Panc1 (cell line): Measurements from ENCODE around the gene KCNA5. TPM values are rescaled to one million over a fixed set of nuclear protein-coding genes. Genes with fewer than 3 reads are reported as not detected.

Experiments used
- ATAC-seq: fragments of 200-7000 bp; cut with Tn5 transposase; 2 replicates; pipeline ENCODE4 v1.9.1; 2020; ENCODE audit warnings: mild to moderate bottlenecking, moderate library complexity
- BruUV-seq: library from RNA; stranded (reverse); fragments of 400-500 nt; replicated peaks from 2 replicates; lab custom pipeline; 2021; lab: Mats Ljungman, UMichigan
- CTCF ChIA-PET: fragments of 300-600 bp; sonication (Branson Sonifier 250); formaldehyde crosslinking; loops from one replicate; lab custom pipeline; 2022; ENCODE audit warnings: antibody characterized with exemption; lab: Charles Lee
- POLR2A ChIA-PET: fragments of 300-600 bp; sonication (Branson Sonifier 250); formaldehyde crosslinking; loops from one replicate; lab custom pipeline; 2022; ENCODE audit warnings: antibody characterized with exemption; lab: Charles Lee
- DNase-seq: peaks from one replicate; pipeline ENCODE4 v3.0.0-alpha.2; 2010; ENCODE audit warnings: low read depth, low spot score
- H3K27ac ChIP-seq: 2 replicates; pipeline ENCODE4 v1.5.1; 2011; ENCODE audit warnings: mild to moderate bottlenecking, low read length, inconsistent platforms
- H3K27me3 ChIP-seq: fragments of 200-500 bp; sonication (Bioruptor generic); 2 replicates; pipeline ENCODE4 v1.6.0; 2014; ENCODE audit warnings: low read length, inconsistent platforms; ENCODE audit not compliant: control insufficient read depth, insufficient read depth
- H3K36me3 ChIP-seq: fragments of 200-500 bp; sonication (Bioruptor generic); 2 replicates; pipeline ENCODE4 v1.5.1; 2014; ENCODE audit warnings: inconsistent platforms, mild to moderate bottlenecking, low read length, moderate library complexity; ENCODE audit not compliant: control insufficient read depth, insufficient read depth
- H3K4me1 ChIP-seq: 2 replicates; pipeline ENCODE4 v1.5.1; 2011; ENCODE audit warnings: inconsistent platforms, mild to moderate bottlenecking, low read length, moderate library complexity; ENCODE audit not compliant: control insufficient read depth, insufficient read depth
- H3K4me3 ChIP-seq, 2 experiments: 2 replicates each; pipeline ENCODE4 v1.5.1; 2011 to 2012; ENCODE audit warnings: low read depth in 2 of 2, low read length in 2 of 2, mild to moderate bottlenecking in 2 of 2, inconsistent platforms in 1 of 2, moderate library complexity in 1 of 2
- H3K9me3 ChIP-seq: fragments of 200-500 bp; sonication (Bioruptor generic); 2 replicates; pipeline ENCODE4 v1.5.1; 2014; ENCODE audit warnings: low read depth, mild to moderate bottlenecking, inconsistent platforms, low read length, moderate library complexity; ENCODE audit not compliant: control insufficient read depth, insufficient read depth
- POLR2AphosphoS5 ChIP-seq: IDR thresholded peaks from 2 replicates; pipeline ENCODE4 v1.6.1; 2012; ENCODE audit warnings: mild to moderate bottlenecking, low read depth, low read length, moderate library complexity
- SIN3A ChIP-seq: IDR thresholded peaks from 2 replicates; pipeline ENCODE4 v1.6.1; 2012; ENCODE audit warnings: low read depth, mild to moderate bottlenecking, low read length, moderate library complexity, borderline replicate concordance; ENCODE audit not compliant: insufficient read depth
- TCF7L2 ChIP-seq: IDR thresholded peaks from 2 replicates; pipeline ENCODE4 v1.6.1; 2011; ENCODE audit warnings: mild to moderate bottlenecking, low read depth, low read length, inconsistent platforms
- in situ Hi-C: cut with HindIII; loops from 2 replicates; pipeline ENCODE4 v1.10.0; 2016; ENCODE audit warnings: low sequenced_read_pairs, low pct_unique_long_range_greater_than_20kb
- intact Hi-C: fragments of 100-400 bp; cut with micrococcal nuclease; formaldehyde crosslinking; loops from one replicate; pipeline ENCODE4 v1.10.0; 2022; ENCODE audit not compliant: unreplicated experiment
- total RNA-seq: library from RNA; stranded (reverse); gene quantifications from one replicate; pipeline ENCODE4 v1.2.1, GENCODE V29; 2021; ENCODE audit not compliant: unreplicated experiment
- TF ChIP-seq, protein P1 (sequence below): fragments of 450-650 bp; IDR thresholded peaks from 2 replicates; pipeline ENCODE4 v1.5.1; 2017; ENCODE audit warnings: mild to moderate bottlenecking
- TF ChIP-seq, protein P2 (sequence below), 2 experiments: IDR thresholded peaks; 2 replicates each; pipeline ENCODE4 v1.6.1; 2011 to 2012; ENCODE audit warnings: low read depth in 2 of 2, control low read depth in 1 of 2, low read length in 1 of 2, mild to moderate bottlenecking in 1 of 2, moderate library complexity in 1 of 2; ENCODE audit not compliant: insufficient read depth in 1 of 2

KCNA5 gene
- total RNA-seq, 1 experiment from 2014 or later, result not detected

DNA sequence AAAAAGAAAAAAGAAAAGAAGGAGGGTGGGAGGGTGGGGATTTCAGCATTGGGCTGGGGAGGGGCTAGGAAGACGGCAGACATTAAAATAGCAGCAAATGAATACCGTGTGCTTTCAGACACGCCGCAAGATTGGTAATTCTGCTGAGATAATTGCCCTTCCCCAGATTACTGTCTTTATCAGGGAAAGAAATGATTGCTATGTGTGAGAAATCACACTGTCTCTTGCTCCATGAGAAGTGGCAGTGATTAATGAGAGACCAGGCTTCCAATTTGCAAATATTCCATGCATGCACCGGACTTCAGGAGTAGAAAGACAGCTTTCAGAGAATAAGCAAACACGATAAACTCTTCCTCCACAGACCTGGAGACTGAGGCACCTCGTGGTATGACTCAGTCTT is 7.6 kb upstream of the KCNA5 start:
- Histone ChIP-seq H3K9me3 (no peaks in the 10 kb centered on the region), H3K36me3 (no peaks in the 10 kb centered on the region), H3K4me1 (no peaks in the 10 kb centered on the region), H3K27me3 (no peaks in the 10 kb centered on the region; the same call in 1 of the 2 replicates), H3K4me3 (no peak overlapping the region), H3K27ac (no peak overlapping the region)
- ATAC-seq (no peak), DNase-seq (no peak)
- in situ Hi-C loops (no loop called here), intact Hi-C loops (no loop called here)
- CTCF ChIA-PET, result no interaction called here
- no peak for TF ChIP-seq SIN3A
- TF ChIP-seq, protein P1, sequence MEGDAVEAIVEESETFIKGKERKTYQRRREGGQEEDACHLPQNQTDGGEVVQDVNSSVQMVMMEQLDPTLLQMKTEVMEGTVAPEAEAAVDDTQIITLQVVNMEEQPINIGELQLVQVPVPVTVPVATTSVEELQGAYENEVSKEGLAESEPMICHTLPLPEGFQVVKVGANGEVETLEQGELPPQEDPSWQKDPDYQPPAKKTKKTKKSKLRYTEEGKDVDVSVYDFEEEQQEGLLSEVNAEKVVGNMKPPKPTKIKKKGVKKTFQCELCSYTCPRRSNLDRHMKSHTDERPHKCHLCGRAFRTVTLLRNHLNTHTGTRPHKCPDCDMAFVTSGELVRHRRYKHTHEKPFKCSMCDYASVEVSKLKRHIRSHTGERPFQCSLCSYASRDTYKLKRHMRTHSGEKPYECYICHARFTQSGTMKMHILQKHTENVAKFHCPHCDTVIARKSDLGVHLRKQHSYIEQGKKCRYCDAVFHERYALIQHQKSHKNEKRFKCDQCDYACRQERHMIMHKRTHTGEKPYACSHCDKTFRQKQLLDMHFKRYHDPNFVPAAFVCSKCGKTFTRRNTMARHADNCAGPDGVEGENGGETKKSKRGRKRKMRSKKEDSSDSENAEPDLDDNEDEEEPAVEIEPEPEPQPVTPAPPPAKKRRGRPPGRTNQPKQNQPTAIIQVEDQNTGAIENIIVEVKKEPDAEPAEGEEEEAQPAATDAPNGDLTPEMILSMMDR, result no peak
- TF ChIP-seq TCF7L2, result no peak
- TF ChIP-seq, protein P2, sequence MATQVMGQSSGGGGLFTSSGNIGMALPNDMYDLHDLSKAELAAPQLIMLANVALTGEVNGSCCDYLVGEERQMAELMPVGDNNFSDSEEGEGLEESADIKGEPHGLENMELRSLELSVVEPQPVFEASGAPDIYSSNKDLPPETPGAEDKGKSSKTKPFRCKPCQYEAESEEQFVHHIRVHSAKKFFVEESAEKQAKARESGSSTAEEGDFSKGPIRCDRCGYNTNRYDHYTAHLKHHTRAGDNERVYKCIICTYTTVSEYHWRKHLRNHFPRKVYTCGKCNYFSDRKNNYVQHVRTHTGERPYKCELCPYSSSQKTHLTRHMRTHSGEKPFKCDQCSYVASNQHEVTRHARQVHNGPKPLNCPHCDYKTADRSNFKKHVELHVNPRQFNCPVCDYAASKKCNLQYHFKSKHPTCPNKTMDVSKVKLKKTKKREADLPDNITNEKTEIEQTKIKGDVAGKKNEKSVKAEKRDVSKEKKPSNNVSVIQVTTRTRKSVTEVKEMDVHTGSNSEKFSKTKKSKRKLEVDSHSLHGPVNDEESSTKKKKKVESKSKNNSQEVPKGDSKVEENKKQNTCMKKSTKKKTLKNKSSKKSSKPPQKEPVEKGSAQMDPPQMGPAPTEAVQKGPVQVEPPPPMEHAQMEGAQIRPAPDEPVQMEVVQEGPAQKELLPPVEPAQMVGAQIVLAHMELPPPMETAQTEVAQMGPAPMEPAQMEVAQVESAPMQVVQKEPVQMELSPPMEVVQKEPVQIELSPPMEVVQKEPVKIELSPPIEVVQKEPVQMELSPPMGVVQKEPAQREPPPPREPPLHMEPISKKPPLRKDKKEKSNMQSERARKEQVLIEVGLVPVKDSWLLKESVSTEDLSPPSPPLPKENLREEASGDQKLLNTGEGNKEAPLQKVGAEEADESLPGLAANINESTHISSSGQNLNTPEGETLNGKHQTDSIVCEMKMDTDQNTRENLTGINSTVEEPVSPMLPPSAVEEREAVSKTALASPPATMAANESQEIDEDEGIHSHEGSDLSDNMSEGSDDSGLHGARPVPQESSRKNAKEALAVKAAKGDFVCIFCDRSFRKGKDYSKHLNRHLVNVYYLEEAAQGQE (IDR thresholded peaks at IDR 0.05; ENCODE audit: insufficient read depth in 1 of 2, low read depth in 2 of 2, low read length in 1 of 2), result no peak
- no peak for TF ChIP-seq POLR2AphosphoS5
- POLR2A ChIA-PET, result no interaction called here
- no TSS peak for BruUV-seq

DNA sequence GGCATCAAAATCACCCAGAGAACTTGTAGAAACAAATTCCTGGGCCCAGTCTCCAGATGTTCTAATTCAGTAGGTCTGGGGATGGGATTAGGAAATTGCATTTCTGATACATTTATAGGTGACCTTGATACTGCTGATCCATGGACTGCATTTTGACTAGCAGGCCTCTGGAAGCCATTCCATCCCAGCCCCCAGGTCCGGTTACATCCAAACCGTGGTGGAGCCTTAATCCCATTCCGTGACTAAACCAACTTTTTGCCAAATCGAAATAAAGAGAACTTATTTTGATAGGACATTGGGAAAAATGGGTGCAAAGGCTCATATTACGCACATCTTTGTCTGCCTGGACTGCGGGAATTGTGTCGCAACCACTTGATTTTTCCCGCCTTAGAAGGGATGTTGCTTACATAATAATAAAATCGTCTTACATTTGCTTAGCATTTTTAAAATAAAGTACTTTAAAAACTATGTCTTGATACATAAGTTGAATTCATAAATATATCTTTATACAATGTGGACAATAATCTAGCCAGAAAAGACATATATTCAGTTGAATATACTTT is 5.8 kb upstream of the KCNA5 start:
- Histone ChIP-seq H3K9me3 (no peaks in the 10 kb centered on the region), H3K27me3 (no peaks in the 10 kb centered on the region; the same call in 1 of the 2 replicates), H3K27ac (no peak overlapping the region), H3K4me3 (no peak overlapping the region), H3K36me3 (no peaks in the 10 kb centered on the region), H3K4me1 (no peaks in the 10 kb centered on the region)
- no TSS peak for BruUV-seq
- TF ChIP-seq POLR2AphosphoS5 (no peak), TCF7L2 (no peak), SIN3A (no peak)
- TF ChIP-seq, protein P2 (IDR thresholded peaks at IDR 0.05; ENCODE audit: insufficient read depth in 1 of 2, low read depth in 2 of 2, low read length in 1 of 2), result no peak
- TF ChIP-seq, protein P1, result no peak
- in situ Hi-C loops (no loop called here), intact Hi-C loops (no loop called here)
- DNase-seq (no peak), ATAC-seq (no peak)
- CTCF ChIA-PET, result no interaction called here
- POLR2A ChIA-PET, result no interaction called here
